HG02973 (cell line): Measurements from ENCODE around the gene OAS2.

Experiments
- ATAC-seq: cut with Tn5 transposase; IDR thresholded peaks from one replicate; pipeline ENCODE4 v1.9.1; 2021; ENCODE audit warnings: moderate library complexity; ENCODE audit not compliant: unreplicated experiment

Gene OAS2

DNA sequence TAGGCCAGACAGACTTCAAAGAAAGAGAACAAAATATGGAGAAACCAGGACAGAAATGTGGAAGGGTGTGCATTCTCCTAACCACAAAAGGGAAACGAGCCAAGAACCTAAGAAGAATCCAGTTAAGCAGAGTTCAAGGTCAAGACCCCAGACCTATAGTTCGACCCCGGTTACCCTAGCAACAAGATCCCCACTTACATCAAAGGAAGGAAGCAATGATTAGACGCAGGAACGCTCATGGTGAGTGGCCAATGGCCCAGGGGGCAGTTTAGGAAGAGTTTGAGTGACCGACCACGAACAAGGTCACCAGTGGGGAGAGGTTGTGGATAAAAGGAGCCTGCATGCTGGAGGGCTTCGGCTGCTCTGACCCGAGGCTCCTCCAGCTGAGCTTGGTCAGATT is 36.2 kb downstream of the OAS2 start:
- ATAC-seq, result no peak

- ATAC-seq, result no peak
Measured at GRCh38 chr12:113016796-113017195, 38.5 kb downstream of the OAS2 start.

- ATAC-seq, result no peak
Measured at GRCh38 chr12:113019025-113019424, 40.7 kb downstream of the OAS2 start.

- no peak for ATAC-seq
Measured at GRCh38 chr12:113021500-113021899, 43.2 kb downstream of the OAS2 start.

GRCh38 chr12:113022563-113023297 is 44.4 kb downstream of the OAS2 start:
- ATAC-seq, result no peak

- no peak for ATAC-seq
Measured at GRCh38 chr12:113027726-113028125, 49.4 kb downstream of the OAS2 start.

- no peak for ATAC-seq
Measured at GRCh38 chr12:113030875-113031525, 52.7 kb downstream of the OAS2 start.

- no peak for ATAC-seq
Measured at GRCh38 chr12:113039911-113040445, 61.7 kb downstream of the OAS2 start.

DNA sequence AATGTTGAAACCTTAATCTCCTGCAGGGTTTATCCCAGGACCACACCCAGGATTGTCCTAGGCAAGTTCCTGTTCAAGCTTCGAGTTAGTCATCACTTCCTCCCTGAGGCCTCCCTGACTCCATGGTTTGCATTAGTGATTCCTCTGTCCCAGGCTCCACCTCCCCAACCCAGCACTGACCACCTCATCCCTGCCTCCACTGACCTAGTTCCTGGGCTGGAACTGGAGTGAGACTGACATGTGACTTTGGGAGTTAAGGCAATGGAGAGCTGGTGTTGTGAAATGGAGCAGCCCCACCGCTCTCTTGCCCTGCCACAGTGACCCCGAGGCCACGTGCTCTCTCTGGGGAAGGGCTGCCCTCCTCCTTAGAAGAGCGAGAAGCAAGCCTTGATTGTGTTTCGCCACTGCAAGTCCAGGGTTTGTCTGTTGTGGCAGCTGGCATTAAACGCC is 62.4 kb downstream of the OAS2 start:
- ATAC-seq, result no peak

- no peak for ATAC-seq
Measured at GRCh38 chr12:113041560-113041959, 63.2 kb downstream of the OAS2 start.

DNA sequence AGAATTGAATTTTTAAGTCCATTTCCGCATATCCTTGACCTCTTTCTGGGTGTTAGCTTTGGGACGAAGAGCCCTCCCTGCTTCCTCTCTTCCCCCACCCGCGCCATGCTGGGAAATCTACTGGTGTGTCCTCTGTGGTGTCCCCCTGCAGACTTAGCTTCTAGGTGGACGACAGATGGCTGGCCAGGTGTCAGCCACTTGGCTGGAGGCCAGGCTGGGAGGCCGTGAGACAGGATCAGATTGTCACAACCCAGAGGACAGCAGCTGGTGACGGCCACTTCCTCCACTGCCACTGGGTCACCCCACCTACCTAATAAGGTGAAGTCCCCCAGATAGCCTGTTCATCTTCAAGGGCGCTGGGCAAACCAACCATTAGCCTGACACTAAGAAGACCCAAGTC is 64.9 kb downstream of the OAS2 start:
- no peak for ATAC-seq

DNA sequence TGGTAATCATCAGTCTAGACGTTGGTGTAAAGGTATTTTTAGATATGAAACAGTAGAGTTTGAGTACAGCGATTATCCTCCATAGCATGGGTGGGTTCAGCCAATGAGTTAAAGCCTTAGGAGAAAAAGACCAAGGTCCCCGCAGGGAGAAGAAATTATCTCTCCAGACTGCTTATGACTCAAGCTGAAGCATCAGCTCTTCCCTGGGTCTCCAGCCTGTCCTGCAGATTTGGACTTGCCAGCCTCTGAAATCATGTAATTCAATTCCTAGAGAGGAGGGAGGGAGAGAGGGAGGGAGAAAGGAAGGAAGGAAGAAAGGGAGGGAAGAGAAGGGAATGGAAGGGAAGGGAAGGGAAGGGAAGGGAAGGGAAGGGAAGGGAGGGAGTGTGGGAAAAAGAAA is 66.2 kb downstream of the OAS2 start:
- no peak for ATAC-seq

GRCh38 chr12:113048716-113049127 is 70.4 kb downstream of the OAS2 start:
- ATAC-seq, result no peak

- ATAC-seq, result no peak
Measured at GRCh38 chr12:113049976-113050742, 71.8 kb downstream of the OAS2 start.

GRCh38 chr12:113050795-113051194 is 72.5 kb downstream of the OAS2 start:
- no peak for ATAC-seq

DNA sequence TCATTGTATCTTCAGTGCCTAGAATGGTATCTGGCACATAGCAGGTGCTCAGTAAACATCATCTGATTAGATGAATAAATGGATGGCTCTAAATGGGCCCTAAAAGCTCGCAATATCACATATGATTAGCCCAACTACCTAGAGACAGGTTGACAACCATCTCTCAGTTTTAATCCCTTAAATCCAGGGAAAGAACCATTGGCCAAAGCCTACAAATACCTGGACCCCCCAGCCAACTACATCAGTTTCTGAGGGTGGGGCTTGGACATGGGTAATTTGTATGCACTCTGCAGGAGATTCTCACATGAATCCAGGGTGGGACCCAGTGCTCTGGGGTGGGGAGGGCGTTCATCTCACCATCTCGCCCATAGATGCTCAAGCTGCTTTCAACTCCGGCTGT is 73.4 kb downstream of the OAS2 start:
- ATAC-seq, result no peak

GRCh38 chr12:113052326-113052725 is 74.0 kb downstream of the OAS2 start:
- no peak for ATAC-seq

GRCh38 chr12:113054948-113055486 is 76.7 kb downstream of the OAS2 start:
- ATAC-seq, result no peak

DNA sequence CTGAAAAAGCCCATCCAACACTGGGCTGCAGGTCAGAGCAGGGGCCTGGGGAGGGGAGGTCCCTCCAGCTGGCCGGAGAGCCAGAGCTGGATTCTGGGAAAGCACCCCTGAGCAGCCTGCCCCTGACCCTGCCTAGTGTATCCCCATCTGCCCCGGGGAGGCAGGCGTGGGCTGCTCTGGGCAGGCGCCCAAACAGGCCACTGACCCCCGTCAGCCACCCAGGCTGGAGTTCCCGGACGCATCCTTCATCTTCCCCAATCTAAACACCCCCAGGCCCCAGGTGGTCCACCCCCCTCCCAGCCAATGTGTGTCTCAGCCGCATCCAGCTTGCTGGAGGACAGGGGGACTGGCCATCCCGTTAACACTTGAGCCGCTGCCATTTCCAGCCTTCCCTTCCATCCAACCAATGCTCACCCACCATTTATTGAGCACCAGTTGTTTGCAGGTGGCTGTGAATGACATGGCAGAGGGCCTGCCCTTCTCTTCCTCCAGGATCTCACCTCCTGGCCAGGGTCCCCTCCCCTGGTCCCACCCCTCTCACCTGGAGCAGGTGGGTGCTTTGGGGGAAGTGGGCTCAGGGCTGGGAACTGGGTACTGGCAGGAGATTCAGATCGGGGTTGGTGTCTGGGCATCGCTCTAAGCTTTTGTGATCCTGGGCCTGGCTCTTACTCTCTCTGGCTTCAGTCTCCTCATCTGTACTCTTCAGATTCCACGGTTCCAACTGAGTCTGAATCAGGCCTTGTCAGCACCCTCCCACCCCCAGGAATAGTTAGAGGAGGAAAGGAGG is 77.5 kb downstream of the OAS2 start:
- no peak for ATAC-seq

DNA sequence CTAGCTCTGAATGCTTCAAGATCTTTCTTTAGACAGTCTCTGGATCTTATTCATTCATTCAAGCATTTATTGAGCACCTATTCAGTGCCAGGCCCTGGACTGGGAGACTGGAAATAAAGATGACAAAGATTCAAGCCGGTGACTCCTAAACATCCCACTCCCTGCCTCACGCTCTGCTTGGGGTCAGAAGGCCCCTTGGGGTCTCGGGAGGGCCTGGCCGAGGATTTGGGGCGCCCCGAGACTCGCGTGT is 78.0 kb downstream of the OAS2 start:
- ATAC-seq, result no peak
